Measurements from ENCODE around the gene PCCA.
A peak's percentile ranks its signal among the peaks of the same experiment; 100 is the strongest.

The PCCA gene

GRCh38 chr13:100532090-100532766 lies 443.3 kb downstream of the PCCA start:
- no peak for DNase-seq

DNA sequence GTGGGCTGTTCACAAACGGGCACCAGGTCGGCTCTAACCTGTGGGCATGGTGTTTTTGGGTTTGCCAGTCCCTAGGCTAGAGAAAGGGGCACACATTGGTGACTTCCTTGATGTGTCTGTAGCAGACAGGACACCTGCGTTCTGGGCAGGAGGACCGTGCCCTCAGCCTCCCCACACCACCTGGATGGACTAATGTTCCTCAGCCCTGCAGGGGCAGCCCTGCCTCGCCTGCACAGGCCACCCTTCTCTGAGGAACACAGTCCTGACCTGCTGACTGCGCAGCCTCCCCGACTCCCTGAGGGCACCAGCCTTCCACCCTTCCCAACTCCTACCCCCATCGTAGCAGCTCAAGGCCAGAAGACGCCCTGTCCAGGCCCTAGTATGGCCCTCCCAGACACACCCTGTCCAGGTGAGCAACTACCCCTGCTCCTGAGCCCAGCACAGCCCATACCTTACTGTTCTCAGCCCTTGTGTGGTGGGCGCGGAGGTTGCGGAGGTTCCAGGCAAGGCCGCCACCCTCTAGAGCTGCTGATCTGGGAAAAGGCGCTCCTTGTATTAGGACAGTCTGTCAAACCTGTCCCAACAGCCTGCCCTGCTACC lies 444.0 kb downstream of the PCCA start:
- DNase-seq: no peak

DNA sequence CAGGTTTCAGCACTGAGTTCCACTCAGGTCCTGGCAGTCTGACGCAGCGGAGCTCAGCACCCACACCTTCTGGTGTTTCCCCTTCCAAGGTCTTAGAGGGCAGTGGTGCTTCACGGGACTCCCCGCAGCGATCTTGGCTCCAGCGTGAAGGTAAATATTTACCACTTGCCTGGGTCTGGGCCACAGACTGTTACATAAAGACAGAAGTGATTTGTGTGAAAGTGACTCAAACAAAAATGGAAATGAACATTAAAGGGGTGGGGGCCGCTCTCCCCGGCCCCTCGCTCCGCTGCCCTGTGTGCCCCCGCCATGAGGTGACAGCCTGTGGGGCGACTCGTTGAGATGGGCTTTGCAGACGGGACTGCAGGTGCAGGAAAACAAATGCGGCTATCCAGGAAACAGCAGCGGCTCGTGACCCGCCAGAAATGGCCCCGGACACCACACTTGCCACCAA lies 444.7 kb downstream of the PCCA start:
- DNase-seq: no peak

DNA sequence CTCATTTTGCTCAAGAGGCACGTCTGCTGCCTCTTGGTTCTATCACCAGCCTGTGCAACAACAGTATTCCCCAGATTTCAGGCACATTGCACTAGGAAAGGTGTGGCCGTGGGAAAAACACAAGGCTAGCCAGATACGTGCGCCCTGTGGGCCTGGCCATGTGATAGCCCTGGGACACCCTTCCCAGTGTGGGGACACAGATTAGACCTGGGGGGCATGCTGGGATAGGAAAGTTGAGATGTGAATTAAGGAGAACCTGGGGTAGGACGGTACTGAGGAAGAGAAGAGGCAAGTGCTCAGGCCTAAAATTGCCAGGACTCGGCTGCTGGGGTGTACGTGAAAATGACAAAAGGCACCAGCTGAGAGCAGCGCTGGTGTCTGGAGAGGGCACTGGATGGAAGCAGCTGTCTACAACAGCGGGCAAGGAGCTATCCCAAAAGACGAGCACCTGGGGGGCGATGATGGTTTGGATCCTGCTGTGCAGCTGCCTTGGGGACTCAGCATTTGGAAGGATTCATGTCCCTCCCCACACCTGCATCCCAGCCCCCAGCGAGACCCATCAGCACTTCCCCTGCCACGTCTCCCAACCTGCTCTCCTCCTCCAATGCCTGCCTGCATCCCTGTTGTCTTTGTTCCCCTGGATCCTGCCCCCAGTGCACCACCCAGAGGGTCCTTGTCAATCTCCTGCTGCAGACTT lies 445.4 kb downstream of the PCCA start:
- no peak for DNase-seq

DNA sequence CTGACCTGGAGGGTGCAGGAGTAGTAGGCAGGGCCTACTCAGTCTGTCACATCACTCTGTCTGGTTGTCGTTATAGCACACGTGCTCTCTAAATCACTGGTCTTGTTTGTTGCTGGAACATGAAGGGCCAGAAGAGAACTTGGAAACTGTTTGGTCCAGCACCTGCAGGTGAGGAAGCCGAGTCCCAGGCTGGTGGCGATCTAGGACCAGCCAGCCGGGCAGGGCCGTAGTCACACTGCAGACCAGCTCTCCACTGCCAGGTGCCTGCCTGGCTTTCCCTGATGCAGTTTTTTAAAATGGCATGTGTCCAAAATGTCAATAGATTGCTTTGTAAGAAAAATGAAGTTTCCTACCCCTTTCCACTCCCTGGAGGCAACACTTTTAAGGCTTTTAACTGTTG lies 446.0 kb downstream of the PCCA start:
- DNase-seq: no peak

DNA sequence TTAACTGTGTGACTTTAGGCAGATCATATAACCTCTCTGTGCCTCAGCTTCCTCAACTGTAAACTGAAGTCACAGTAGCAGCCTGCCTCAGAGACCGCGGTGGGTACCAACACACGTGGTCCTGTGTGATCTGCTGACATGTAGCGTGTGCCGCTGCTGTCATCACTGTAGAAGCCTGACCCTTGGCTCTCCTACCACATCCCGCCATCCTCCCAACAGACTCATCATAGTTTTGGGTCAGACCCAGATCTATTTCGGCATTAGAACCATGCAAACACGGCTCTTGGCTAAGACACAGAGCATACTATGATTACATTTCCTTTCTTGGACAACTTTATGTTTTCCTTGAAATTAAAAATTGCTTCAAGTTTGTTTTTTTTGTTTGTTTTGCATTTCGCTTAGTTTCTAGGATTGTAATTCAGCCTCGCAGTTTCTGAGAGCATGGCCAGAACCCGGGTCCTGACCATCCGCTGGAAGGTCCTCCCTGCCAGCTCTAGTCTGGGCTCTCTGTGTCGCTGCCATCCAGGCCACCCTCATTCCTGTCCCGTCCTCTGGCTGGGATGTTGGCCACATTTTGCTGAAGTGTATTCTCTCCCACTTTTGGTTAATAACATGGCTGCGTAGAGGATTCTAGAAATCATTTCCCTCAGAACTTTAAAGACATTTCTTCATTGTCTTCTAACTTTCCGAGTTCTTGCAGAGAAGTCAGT lies 446.7 kb downstream of the PCCA start:
- DNase-seq: no peak

DNA sequence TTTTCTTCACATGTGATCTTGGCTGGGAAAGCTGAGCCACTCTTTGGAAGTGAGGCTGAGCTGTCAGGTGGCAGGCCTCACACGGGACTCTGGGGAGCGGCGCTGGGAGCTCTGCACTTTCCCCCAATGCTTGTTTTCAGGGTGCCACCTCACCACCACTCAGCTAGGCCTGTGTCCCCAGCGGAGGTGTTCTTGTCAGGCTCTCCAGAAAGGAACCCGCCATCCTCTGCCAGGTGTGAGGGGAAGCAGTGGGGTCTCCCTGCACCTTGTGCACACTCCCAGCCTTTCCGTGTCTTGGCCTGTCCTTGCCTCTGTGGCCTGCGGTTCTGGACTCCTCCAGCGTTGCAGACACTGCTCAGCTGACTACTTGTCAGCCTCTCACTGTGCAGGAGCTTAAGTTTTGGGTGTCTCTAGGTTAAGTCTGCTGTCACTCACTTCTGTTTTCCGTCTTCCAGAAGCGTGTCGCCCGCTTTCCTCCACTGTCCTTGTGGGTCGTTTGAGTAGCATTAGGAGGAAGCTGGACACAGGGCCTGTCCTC lies 447.8 kb downstream of the PCCA start:
- no peak for DNase-seq

- no peak for DNase-seq
Observed at GRCh38 chr13:100537486-100537885, 448.6 kb downstream of the PCCA start.

DNA sequence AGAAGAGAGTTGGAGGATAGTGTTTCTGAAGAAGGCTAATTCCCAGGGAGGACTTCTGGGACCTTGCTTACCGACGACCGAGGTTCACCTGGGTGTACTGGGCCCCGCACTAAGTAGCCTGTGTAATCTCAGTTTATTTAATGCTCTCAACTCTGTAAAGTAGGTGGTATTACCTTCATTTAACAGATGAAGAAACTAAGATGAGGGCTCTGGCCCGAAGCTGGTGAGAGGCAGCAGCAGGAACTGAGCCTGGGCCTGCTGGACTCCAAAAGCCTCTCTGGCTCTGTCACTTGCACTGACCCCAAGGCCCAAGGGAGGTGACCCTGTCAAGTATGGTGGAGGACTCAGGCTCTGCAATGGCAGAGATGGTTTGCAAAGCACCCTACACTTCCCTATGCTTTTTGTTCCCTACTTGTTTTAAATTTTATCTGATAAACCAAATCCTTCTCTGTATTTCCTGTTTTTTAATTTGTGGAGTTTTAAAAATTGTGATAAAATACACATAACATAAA lies 449.1 kb downstream of the PCCA start:
- DNase-seq: no peak

GRCh38 chr13:100540621-100541020 lies 451.7 kb downstream of the PCCA start:
- no peak for DNase-seq

- no peak for DNase-seq
Observed at GRCh38 chr13:100541897-100542825, 453.3 kb downstream of the PCCA start.

DNA sequence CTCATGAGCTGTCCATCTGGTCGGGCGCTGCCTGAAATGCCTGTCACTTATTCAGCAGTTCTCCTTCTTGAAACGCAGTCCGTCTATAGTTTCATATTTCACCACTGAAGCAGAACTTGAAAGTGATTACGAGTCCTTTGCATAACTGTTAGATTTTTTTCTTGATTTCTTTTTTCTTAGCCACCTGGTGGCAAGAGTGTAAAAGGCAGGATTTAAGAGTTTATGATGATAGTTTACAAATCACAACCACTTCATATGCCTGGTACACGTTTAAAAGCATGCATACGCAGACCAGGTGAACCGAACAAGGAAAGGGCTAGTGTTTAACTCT lies 453.9 kb downstream of the PCCA start:
- DNase-seq: peak; percentile 59

DNA sequence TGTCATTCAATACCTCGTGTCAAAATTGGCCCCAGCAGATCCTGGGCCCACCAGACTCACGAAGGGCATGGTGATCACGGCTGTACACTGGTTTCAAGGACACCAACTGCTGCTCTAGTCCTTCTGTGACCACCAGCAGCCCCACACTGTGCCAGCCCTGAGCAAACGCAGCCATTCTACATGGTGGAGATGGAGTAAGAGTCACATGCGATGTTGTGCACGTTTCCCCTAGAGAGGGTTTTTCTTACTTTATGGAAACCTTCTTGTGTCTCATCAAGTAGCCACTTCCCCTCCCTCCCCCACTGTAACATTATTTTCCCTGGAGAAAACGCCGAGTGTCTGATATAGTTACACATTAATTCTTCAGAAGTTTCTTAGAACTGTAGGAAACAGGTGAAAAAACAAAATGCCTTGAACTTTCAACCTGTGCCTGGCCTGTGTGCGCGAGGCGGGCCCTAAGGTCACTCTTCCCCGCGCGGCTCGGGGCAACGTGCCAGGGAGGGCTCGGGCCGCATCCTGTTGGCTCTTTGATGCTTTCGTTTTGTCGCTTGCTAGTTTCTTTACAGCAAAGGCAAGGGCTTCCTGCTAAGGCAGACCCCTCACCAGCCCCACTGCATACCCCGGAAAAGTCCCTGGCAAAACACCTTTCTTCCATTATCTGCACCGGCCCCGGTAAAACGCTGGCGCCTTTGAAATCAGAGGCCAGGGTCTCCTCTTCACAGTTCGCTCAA lies 455.1 kb downstream of the PCCA start:
- no peak for DNase-seq

DNA sequence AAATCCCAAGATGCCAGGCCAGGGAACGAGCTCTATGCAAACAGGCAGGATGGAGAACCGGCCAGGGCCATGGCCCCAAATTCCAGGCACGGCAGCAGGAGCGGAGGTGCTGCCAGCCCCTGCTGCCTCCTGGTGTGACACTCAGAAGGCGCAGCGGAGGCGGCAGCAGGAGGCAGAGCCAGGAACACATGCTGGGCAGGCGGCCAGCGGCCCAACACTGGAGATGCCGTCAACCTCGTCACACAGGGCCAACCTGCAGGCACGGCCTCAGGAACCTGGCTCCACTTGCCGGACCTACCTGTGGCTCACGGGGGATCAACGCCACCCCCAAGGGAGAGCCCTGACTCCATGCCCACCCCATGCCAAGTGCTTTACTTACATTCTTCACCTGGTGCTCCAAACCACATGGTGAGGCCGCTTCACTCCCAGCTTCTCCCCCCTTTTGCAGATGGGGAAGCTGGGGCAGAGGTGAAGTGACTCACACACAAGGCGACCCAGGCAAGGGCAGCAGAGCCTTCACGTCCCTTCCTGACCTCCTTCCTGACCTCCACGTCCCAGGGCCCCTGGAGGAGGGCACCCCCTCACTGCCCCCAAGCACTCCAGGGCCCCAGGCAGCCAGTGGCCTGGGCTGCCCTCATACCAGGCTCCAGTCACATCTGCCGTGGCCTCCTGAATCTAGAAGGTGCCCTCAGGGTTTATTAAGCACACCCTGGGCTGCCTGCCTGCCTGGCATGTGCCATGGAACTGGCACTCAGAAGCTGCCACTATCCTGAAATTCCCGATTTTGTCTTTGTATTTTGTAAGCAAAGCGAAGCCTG lies 456.2 kb downstream of the PCCA start:
- no peak for DNase-seq

DNA sequence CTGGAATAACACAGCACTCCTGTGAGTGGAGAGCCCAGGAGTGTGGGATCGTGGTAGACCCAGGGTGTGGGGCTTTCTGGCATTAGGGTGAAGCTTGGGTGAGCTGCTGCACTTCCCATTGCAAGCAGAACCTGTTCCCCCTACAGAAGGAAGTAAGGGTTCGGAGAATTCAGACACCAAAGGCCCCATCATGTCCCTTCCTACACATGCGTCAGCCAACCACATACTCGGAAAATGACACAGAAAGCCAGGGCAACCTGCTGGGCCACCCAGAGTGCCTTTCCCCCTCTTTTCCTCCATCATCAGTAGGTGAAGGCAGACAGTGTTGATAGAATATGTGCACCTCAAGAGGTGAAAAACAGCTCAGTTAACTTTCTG lies 456.8 kb downstream of the PCCA start:
- no peak for DNase-seq

DNA sequence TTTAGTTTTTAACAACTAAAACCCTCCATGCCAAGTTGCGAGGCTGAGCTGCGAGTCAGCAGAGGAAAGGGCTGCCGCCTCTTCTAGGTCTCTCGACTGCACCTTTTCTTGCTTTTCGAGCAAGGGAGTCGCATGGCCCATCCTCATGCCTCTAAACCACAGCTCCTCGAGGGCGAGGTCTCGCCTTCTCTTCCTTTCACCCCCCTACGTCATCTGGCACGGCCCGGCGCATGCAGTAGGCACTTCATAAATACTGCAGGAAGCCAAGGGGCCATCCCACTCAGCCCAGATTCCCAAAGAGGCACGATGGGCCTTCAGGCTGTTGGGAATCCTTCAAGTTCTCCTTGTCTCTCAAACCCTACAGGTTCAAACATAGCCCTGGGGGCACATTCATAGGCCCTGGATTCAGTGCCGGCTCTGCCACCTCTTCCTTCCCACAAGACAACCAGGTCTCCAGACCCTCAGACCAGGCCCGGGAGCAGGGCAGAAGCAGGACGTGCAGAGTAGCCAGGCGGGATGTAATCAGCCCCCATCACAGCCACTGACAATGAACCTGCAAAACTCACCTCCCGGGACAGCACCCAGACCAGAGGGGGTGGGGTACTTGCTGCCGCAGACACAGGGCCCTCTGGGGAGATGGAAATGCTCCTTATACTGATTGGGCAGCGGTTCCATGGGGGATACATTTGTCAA lies 458.0 kb downstream of the PCCA start:
- DNase-seq: no peak

DNA sequence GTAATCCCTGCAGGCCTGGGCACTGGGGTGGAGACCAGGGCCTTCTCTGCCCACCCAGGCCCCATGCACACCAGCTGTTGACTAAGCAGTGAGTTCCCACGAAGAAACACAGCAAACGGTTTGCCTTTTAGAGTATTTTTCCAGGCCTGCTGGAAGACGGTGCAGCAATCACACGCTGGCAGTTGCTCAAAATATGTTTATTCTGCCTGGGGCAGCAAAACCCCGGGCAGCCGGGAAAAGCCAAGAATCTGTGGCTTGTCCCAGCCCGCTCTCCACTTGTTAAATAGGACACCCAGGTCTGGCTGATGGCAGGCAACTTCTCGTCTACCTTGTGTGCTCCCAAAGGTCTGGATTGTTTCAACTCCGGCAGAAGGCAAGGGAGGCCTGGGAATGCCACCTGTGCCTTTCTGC lies 458.9 kb downstream of the PCCA start:
- no peak for DNase-seq

- no peak for DNase-seq
Observed at GRCh38 chr13:100549316-100549715, 460.4 kb downstream of the PCCA start.

GRCh38 chr13:100552755-100553154 lies 463.9 kb downstream of the PCCA start:
- DNase-seq: no peak

- no peak for DNase-seq
Observed at GRCh38 chr13:100559886-100560285, 471.0 kb downstream of the PCCA start.

Measured in fibroblast of skin of right quadriceps (primary cell).